Measurements from ENCODE around the gene CUL4A.

The CUL4A gene

DNA sequence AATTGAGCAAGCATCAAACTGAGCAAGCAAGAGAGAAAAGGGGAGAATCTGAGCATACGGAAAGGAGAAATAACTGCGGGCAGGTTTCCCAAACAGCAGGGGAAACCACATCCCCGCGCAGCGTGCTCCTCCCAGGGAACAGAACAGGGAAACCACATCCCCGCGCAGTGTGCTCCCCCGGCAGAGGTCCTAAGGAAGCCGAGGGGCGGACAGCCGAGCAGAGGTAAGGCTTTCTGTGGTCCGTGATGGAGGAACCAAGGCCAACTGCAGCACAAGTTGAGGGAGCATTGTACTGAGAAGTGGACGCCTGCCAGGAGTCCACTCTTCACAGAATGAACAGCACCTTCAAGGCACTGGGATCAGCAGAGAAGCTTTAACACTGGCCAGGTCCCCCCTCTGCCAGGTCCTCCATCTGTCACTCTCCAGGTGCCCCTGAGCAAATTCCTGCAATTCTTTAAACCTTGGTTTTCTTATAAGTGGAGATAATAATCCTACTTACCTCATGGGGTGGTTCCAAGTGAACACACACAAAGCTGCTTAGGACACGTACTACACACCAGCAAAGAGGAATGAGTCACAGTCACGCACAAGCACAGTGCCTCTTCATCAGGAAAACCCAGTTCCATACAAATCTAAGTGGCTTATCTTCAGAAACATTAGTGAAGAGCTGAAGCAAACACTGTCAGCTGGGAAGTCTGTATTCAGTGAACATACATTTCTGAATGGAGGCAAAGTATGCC lies 64.6 kb downstream of the CUL4A start:
- H3K27ac ChIP-seq = no peak overlapping the region
- TF ChIP-seq, protein P1, sequence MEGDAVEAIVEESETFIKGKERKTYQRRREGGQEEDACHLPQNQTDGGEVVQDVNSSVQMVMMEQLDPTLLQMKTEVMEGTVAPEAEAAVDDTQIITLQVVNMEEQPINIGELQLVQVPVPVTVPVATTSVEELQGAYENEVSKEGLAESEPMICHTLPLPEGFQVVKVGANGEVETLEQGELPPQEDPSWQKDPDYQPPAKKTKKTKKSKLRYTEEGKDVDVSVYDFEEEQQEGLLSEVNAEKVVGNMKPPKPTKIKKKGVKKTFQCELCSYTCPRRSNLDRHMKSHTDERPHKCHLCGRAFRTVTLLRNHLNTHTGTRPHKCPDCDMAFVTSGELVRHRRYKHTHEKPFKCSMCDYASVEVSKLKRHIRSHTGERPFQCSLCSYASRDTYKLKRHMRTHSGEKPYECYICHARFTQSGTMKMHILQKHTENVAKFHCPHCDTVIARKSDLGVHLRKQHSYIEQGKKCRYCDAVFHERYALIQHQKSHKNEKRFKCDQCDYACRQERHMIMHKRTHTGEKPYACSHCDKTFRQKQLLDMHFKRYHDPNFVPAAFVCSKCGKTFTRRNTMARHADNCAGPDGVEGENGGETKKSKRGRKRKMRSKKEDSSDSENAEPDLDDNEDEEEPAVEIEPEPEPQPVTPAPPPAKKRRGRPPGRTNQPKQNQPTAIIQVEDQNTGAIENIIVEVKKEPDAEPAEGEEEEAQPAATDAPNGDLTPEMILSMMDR (conservative IDR thresholded peaks at IDR 0.05) = no peak

- H3K27ac ChIP-seq = no peak overlapping the region
- TF ChIP-seq, protein P1 (conservative IDR thresholded peaks at IDR 0.05) = no peak
Observed at GRCh38 chr13:113274721-113275120, 65.3 kb downstream of the CUL4A start.

DNA sequence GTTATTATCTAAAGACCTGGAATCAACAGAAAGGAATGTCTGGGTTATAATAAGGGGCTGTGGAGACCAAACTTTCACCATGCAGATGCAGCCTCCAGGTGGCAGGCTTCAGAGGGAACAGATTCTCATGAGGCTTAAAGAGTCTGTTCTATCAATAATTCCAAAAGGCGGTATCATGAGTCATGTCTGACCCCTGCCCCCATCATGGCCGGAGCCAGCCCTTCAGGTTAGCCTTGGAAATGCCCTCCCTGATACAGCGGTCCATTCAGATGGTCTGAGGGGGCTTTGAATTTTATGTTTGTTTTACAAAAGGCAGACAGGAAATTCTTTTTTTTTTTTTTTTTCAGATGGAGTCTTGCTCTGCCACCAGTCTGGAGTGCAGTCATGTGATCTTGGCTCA lies 66.0 kb downstream of the CUL4A start:
- TF ChIP-seq, protein P1 (conservative IDR thresholded peaks at IDR 0.05) = peak; percentile 58
- H3K27ac ChIP-seq = no peak overlapping the region

- TF ChIP-seq, protein P1 (conservative IDR thresholded peaks at IDR 0.05) = no peak
Observed at GRCh38 chr13:113280126-113280525, 70.7 kb downstream of the CUL4A start.

GRCh38 chr13:113283904-113284303 lies 74.5 kb downstream of the CUL4A start:
- TF ChIP-seq, protein P1 (conservative IDR thresholded peaks at IDR 0.05) = no peak
- no peak overlapping the region for H3K27ac ChIP-seq

More at GRCh38 chr13:113280126-113280525, 70.7 kb downstream of the CUL4A start:
- no peak overlapping the region for H3K27ac ChIP-seq

- TF ChIP-seq, protein P1 (conservative IDR thresholded peaks at IDR 0.05) = no peak
Observed at GRCh38 chr13:113288880-113289279, 79.5 kb downstream of the CUL4A start.

GRCh38 chr13:113291129-113291528 lies 81.7 kb downstream of the CUL4A start:
- H3K27ac ChIP-seq = no peak overlapping the region
- TF ChIP-seq, protein P1 (conservative IDR thresholded peaks at IDR 0.05) = no peak

More at GRCh38 chr13:113288880-113289279, 79.5 kb downstream of the CUL4A start:
- H3K27ac ChIP-seq = no peak overlapping the region
